ENCODE results near the gene MDFI.

MDFI gene

GRCh38 chr6:41638002-41638934 lies at the start of gene MDFI:
Gene MDFI, plus strand, starts transcription at chr6:41638468. Its CDS starts 282 bp downstream, at chr6:41638750.
- H3K4me3 Mint-ChIP-seq = peak within 1 kb of the TSS; percentile 71
- no peak within 1 kb of the TSS for H3K27ac Mint-ChIP-seq
- H3K36me3 Mint-ChIP-seq (ENCODE audit: low read depth) = no peaks in the 10 kb centered on the region
- H3K9me3 Mint-ChIP-seq = no peaks in the 10 kb centered on the region
- H3K4me1 Mint-ChIP-seq (ENCODE audit: low read depth) = peaks cover 5% of the 10 kb centered on the region
- peaks cover 51% of the 10 kb centered on the region for H3K27me3 Mint-ChIP-seq

GRCh38 chr6:41589223-41589622 lies 49.0 kb upstream of the MDFI start:
- no peaks in the 10 kb centered on the region for H3K27me3 Mint-ChIP-seq
- H3K4me3 Mint-ChIP-seq = no peak overlapping the region
- H3K27ac Mint-ChIP-seq = no peak overlapping the region
- H3K4me1 Mint-ChIP-seq (ENCODE audit: low read depth) = no peaks in the 10 kb centered on the region
- peaks cover 10% of the 10 kb centered on the region for H3K36me3 Mint-ChIP-seq (ENCODE audit: low read depth)
- H3K9me3 Mint-ChIP-seq = no peaks in the 10 kb centered on the region

- H3K27me3 Mint-ChIP-seq = no peaks in the 10 kb centered on the region
- H3K4me3 Mint-ChIP-seq = no peak overlapping the region
- no peaks in the 10 kb centered on the region for H3K4me1 Mint-ChIP-seq (ENCODE audit: low read depth)
- no peak overlapping the region for H3K27ac Mint-ChIP-seq
- peaks cover 10% of the 10 kb centered on the region for H3K36me3 Mint-ChIP-seq (ENCODE audit: low read depth)
- no peaks in the 10 kb centered on the region for H3K9me3 Mint-ChIP-seq
Measured at GRCh38 chr6:41589636-41590622, 48.3 kb upstream of the MDFI start.

- H3K27me3 Mint-ChIP-seq = no peaks in the 10 kb centered on the region
- H3K4me3 Mint-ChIP-seq = no peak overlapping the region
- no peak overlapping the region for H3K27ac Mint-ChIP-seq
- H3K36me3 Mint-ChIP-seq (ENCODE audit: low read depth) = peaks cover 10% of the 10 kb centered on the region
- no peaks in the 10 kb centered on the region for H3K9me3 Mint-ChIP-seq
- H3K4me1 Mint-ChIP-seq (ENCODE audit: low read depth) = no peaks in the 10 kb centered on the region
Measured at GRCh38 chr6:41591122-41591521, 47.1 kb upstream of the MDFI start.

- H3K4me3 Mint-ChIP-seq = no peak overlapping the region
- H3K36me3 Mint-ChIP-seq (ENCODE audit: low read depth) = peaks cover 10% of the 10 kb centered on the region
Measured at GRCh38 chr6:41591859-41592502, 46.3 kb upstream of the MDFI start.

GRCh38 chr6:41593406-41593805 lies 44.9 kb upstream of the MDFI start:
- Mint-ChIP-seq H3K27me3 (no peaks in the 10 kb centered on the region), H3K36me3 (ENCODE audit: low read depth) (peaks cover 7% of the 10 kb centered on the region), H3K9me3 (no peaks in the 10 kb centered on the region), H3K4me1 (ENCODE audit: low read depth) (no peaks in the 10 kb centered on the region), H3K4me3 (no peak overlapping the region), H3K27ac (no peak overlapping the region)

More at GRCh38 chr6:41591859-41592502, 46.3 kb upstream of the MDFI start:
- no peak overlapping the region for H3K27ac Mint-ChIP-seq
- no peaks in the 10 kb centered on the region for H3K27me3 Mint-ChIP-seq
- no peaks in the 10 kb centered on the region for H3K9me3 Mint-ChIP-seq
- H3K4me1 Mint-ChIP-seq (ENCODE audit: low read depth) = no peaks in the 10 kb centered on the region

GRCh38 chr6:41593839-41594238 lies 44.4 kb upstream of the MDFI start:
- H3K4me3 Mint-ChIP-seq = no peak overlapping the region
- no peaks in the 10 kb centered on the region for H3K9me3 Mint-ChIP-seq
- H3K27me3 Mint-ChIP-seq = no peaks in the 10 kb centered on the region
- peaks cover 5% of the 10 kb centered on the region for H3K36me3 Mint-ChIP-seq (ENCODE audit: low read depth)
- H3K27ac Mint-ChIP-seq = no peak overlapping the region
- no peaks in the 10 kb centered on the region for H3K4me1 Mint-ChIP-seq (ENCODE audit: low read depth)

- no peaks in the 10 kb centered on the region for H3K9me3 Mint-ChIP-seq
- H3K4me3 Mint-ChIP-seq = no peak overlapping the region
- H3K4me1 Mint-ChIP-seq (ENCODE audit: low read depth) = no peaks in the 10 kb centered on the region
- H3K27me3 Mint-ChIP-seq = no peaks in the 10 kb centered on the region
- no peak overlapping the region for H3K27ac Mint-ChIP-seq
- peaks cover 5% of the 10 kb centered on the region for H3K36me3 Mint-ChIP-seq (ENCODE audit: low read depth)
Measured at GRCh38 chr6:41594326-41594725, 43.9 kb upstream of the MDFI start.

- H3K27ac Mint-ChIP-seq = peak overlapping the region; percentile 40
- no peaks in the 10 kb centered on the region for H3K4me1 Mint-ChIP-seq (ENCODE audit: low read depth)
Measured at GRCh38 chr6:41594766-41595165, 43.5 kb upstream of the MDFI start.

GRCh38 chr6:41595166-41595565 lies 43.1 kb upstream of the MDFI start:
- Mint-ChIP-seq H3K9me3 (no peaks in the 10 kb centered on the region), H3K4me1 (ENCODE audit: low read depth) (no peaks in the 10 kb centered on the region), H3K36me3 (ENCODE audit: low read depth) (peaks cover 5% of the 10 kb centered on the region), H3K4me3 (no peak overlapping the region), H3K27ac (peak overlapping the region; percentile 40), H3K27me3 (no peaks in the 10 kb centered on the region)

More at GRCh38 chr6:41594766-41595165, 43.5 kb upstream of the MDFI start:
- H3K36me3 Mint-ChIP-seq (ENCODE audit: low read depth) = peaks cover 5% of the 10 kb centered on the region
- H3K9me3 Mint-ChIP-seq = no peaks in the 10 kb centered on the region
- H3K4me3 Mint-ChIP-seq = no peak overlapping the region
- no peaks in the 10 kb centered on the region for H3K27me3 Mint-ChIP-seq

GRCh38 chr6:41596096-41596685 lies 42.1 kb upstream of the MDFI start:
- H3K27me3 Mint-ChIP-seq = no peaks in the 10 kb centered on the region
- H3K4me3 Mint-ChIP-seq = no peak overlapping the region
- no peak overlapping the region for H3K27ac Mint-ChIP-seq
- no peaks in the 10 kb centered on the region for H3K36me3 Mint-ChIP-seq (ENCODE audit: low read depth)
- H3K9me3 Mint-ChIP-seq = no peaks in the 10 kb centered on the region
- H3K4me1 Mint-ChIP-seq (ENCODE audit: low read depth) = no peaks in the 10 kb centered on the region

GRCh38 chr6:41596807-41597206 lies 41.5 kb upstream of the MDFI start:
- Mint-ChIP-seq H3K36me3 (ENCODE audit: low read depth) (no peaks in the 10 kb centered on the region), H3K27ac (no peak overlapping the region), H3K4me1 (ENCODE audit: low read depth) (no peaks in the 10 kb centered on the region), H3K27me3 (no peaks in the 10 kb centered on the region), H3K4me3 (no peak overlapping the region), H3K9me3 (no peaks in the 10 kb centered on the region)

GRCh38 chr6:41597246-41598000 lies 40.8 kb upstream of the MDFI start:
- Mint-ChIP-seq H3K27ac (no peak overlapping the region), H3K36me3 (ENCODE audit: low read depth) (no peaks in the 10 kb centered on the region), H3K4me1 (ENCODE audit: low read depth) (no peaks in the 10 kb centered on the region), H3K9me3 (no peaks in the 10 kb centered on the region), H3K4me3 (no peak overlapping the region), H3K27me3 (peaks cover under 1% of the 10 kb centered on the region)

GRCh38 chr6:41598670-41599014 lies 39.6 kb upstream of the MDFI start:
- no peaks in the 10 kb centered on the region for H3K36me3 Mint-ChIP-seq (ENCODE audit: low read depth)
- no peaks in the 10 kb centered on the region for H3K9me3 Mint-ChIP-seq

More at GRCh38 chr6:41598670-41599014, 39.6 kb upstream of the MDFI start:
- Mint-ChIP-seq H3K4me3 (no peak overlapping the region), H3K27ac (no peak overlapping the region), H3K27me3 (peaks cover 7% of the 10 kb centered on the region), H3K4me1 (ENCODE audit: low read depth) (no peaks in the 10 kb centered on the region)

All from stimulated activated naive CD8-positive, alpha-beta T cell treated with anti-CD3 and anti-CD28 coated beads, Interleukin-15, Interleukin-2, amounts not matched to agents 100 ng/mL and 50 ng/mL, for 24 hours (primary cell).